GOT3 (cell line): ENCODE data around the gene MCCC1.
"Not testable (repeated sequence)": the region's sequence is repeated elsewhere in the genome, so short reads cannot be mapped to it uniquely, and the experiment has no call there.

ENCODE experiments used
- DNase-seq: peaks from one replicate; lab custom pipeline; 2025; ENCODE audit warnings: mixed read lengths; lab: John Stamatoyannopoulos, UW

MCCC1 gene

DNA sequence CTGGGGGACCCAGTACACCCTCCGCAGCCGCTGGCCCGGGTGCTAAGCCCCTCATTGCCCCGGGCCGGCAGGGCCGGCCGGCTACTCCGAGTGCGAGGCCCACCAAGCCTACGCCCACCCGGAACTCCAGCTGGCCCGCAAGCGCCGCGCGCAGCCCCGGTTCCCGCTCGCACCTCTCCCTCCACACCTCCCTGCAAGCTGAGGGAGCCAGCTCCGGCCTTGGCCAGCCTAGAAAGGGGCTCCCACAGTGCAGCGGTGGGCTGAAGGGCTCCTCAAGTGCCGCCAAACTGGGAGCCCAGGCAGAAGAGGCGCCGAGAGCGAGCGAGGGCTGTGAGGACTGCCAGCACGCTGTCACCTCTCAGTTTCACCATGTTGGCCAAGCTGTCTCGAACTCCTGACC, 4.7 kb upstream of the MCCC1 start:
- not testable (repeated sequence) for DNase-seq

DNA sequence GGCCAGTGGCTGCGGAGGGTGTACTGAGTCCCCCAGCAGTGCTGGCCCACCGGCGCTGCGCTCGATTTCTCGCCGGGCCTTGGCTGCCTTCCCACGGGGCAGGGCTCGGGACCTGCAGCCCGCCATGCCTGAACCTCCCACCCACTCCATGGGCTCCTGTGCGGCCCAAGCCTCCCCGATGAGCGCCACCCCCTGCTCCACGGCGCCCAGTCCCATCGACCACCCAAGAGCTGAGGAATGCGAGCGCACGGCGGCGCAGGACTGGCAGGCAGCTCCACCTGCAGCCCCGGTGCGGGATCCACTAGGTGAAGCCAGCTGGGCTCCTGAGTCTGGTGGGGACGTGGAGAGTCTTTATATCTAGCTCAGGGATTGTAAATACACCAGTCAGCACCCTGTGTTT, 1.7 kb upstream of the MCCC1 start:
- DNase-seq, result not testable (repeated sequence)

GRCh38 chr3:183100376-183100775, 1.1 kb upstream of the MCCC1 start:
- DNase-seq, result no peak

- no peak for DNase-seq
These were observed 525 bp upstream of the MCCC1 start for GRCh38 chr3:183099838-183100204.

GRCh38 chr3:183098536-183099025, 715 bp downstream of the MCCC1 start:
- DNase-seq, result no peak

DNA sequence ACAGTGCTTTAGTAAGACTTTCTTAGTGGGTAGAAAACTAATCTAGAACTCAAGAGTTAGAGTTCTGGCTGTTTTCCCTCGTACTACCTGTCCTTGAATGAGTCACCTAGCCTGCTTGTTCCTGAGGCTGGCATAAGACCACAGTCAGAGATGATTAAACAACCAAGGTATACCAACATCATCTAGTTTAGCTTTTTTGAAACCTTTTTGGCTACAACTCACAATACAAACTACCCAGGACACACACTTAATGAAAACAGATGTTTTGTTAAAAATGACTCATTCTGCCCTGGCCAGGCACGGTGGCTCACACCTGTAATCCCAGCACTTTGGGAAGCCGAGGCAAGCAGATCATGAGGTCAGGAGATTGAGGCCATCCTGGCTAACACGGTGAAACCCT, 4.6 kb downstream of the MCCC1 start:
- DNase-seq, result no peak

- no peak for DNase-seq
These were observed 7.0 kb downstream of the MCCC1 start for GRCh38 chr3:183092256-183092655.

GRCh38 chr3:183087184-183087583, 12.1 kb downstream of the MCCC1 start:
- no peak for DNase-seq

DNA sequence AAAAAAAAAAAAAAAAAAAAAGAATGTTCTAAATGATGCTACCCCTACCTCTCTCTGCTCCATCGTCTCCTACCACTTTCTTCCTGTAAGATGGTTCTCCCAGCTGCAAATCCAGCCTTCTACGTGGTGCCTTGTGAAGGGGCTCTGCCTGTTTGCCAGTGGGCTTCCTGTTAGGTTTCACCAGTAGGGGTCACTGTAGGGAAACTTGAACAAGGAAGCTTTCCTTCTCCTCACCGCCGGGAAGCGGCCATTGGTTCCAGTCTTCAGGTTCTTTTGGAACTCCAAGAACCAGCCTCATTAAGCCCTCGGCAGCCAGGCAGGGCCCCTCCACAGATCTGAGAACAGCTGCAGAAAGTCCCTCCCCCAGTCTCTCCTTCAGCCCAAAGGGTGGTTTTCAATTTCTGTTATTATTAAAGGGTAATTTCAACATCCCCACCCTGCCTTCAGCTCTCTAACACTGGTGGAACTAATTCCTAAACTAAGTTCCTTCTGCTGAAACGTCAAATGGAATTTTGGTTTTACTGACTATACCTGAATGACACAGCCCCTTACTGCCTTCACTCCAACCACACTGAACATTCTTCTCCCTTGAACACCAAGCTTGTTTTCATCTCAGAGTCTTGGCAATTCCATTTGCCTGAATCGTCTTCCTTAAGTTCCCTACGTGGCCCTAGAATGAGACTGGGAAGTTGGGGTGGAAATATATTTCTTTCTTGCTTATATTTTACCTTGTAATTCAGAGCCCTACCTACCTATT, 13.5 kb downstream of the MCCC1 start:
- DNase-seq, result no peak

GRCh38 chr3:183082355-183082915, 16.9 kb downstream of the MCCC1 start:
- no peak for DNase-seq

DNA sequence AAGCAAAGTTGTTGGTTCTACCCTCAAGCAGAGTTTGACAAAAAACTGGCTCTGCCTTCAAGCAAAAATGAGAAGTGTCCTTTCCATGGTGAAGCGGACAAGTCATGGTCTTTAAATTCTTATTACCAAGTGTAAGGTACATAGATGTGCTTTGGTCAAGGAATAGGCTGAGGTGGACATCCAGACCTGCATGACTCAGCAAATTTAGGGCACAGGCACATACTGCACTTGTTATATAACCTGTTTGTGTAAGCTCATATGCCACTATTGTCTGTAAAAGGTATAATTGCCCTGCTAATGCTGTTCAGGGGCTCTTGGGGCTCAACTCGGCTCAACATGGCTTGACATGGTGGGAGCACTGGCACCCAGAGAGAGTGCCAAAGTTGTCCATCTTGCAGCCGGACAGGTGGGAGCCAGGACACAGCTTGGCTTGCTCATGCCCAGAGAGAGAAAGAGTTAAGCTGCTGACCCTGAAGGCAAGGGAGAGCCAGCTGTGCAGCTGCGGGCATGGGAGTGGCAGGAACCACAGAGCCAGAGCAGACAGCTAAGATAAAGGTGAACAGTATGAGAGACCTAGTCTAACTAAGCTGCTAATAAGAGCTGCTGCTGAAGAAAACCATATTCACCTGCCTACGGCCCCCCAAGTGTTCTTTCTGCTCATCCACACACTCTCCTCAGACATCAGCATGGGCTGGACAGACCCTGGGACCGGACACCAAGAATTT, 17.7 kb downstream of the MCCC1 start:
- no peak for DNase-seq

GRCh38 chr3:183080628-183081027, 18.7 kb downstream of the MCCC1 start:
- DNase-seq, result no peak

DNA sequence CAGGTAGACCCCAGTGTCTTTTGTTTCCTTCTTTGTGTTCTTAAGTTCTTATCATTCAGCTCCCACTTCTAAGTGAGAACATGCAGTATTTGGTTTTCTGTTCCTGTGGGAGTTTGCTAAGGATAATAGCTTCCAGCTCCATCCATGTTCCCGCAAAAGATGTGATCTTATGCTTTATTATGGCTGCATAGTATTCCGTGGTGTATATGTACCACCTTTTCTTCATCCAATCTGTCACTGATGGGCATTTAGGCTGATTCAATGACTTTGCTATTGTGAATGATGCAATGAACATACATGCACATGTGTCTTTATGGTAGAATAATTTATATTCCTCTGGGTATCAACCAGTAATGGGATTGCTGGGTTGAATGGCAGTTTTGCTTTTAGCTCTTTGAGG, 24.4 kb downstream of the MCCC1 start:
- DNase-seq, result no peak

DNA sequence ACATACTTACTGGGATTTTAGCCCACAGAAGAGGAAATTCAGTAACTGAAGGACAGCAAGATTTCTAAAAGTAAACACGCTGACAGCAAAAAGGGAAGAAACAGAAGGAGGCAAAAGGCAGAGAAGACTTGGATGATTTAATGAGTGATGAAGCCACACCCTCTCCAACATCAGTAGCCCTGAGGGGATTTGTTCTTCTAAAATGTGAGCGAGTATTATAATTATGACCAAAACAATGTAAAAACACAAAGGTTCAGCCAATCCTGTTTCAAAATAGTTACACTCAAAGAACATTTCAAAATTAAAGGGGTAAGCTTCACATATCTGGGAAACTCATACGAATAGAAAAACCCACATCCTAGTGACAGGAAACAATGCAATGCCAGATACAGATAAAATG, 25.0 kb downstream of the MCCC1 start:
- DNase-seq, result no peak

- DNase-seq, result no peak
These were observed 25.5 kb downstream of the MCCC1 start for GRCh38 chr3:183073839-183074238.

- DNase-seq, result no peak
These were observed 28.4 kb downstream of the MCCC1 start for GRCh38 chr3:183070892-183071291.

DNA sequence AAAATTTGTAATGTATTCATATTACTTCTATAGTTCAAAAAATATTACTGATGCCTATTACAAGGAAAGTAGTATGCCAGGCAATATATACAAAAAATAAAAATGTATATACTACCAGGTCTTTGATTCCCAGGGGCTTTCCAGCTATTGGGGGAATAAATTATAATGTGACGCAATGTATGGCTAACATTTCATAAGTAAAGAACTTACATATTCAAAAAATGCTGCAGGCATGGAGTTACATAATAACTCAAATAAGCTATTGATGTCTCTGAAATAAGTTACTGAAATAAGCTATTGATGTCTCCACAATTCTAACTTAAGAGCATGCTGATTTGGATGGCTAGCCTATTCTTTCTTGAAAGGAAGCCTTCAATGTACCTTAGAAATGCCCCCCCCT, 30.2 kb downstream of the MCCC1 start:
- DNase-seq, result no peak

DNA sequence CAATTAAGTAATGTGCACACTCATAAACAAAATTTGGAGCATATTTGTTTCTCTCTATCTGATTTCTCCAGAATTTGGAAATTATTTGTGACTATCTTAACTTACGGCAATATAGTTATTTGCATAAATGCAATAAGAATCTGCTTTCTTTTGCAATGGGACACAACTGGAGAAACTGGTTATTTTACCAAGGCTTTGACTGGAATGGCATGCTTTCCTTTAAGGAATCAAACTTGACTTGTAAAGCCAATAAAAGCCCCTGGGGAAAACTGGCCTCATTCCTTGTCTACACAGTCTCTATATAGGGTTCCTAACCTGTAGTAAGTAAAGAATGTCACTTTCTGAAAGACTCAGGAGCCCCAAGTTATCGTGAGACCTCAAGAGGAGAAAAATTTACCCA, 32.4 kb downstream of the MCCC1 start:
- DNase-seq, result not testable (repeated sequence)

- no peak for DNase-seq
These were observed 34.8 kb downstream of the MCCC1 start for GRCh38 chr3:183064475-183064874.

DNA sequence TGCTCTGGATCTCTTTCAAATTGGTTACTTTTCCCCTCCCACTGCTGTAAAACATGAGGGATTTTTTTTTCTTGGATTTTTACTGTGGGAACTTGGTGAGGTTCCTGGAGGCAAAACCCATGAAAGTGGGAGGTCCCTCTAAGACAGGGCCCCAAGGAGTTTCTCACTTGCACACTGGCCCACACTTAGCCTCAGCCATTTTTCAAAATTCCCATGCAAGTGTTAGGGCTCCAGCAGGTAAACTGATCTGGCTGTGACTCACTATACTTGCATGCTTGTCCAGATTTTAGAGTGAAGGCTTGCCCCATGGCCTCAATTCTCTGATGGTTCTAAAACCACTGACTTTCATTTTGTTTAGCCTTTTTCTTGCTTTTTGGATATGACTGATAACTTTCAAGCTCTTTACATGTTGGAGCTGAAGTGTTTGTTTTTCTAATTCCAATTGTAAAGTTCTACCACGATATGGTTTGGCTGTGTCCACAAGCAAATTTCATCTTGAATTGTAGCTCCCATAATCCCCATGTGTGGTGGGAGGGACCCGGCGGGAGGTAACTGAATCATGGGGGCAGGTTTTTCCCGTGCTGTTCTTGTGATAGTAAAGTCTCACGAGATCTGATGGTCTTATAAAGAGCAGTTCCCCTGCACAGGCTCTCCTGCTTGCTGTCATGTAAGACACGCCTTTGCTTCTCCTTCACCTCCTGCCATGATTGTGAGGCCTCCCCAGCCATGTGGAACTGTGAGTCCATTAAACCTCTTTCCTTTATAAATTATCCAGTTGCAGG, 37.7 kb downstream of the MCCC1 start:
- no peak for DNase-seq

DNA sequence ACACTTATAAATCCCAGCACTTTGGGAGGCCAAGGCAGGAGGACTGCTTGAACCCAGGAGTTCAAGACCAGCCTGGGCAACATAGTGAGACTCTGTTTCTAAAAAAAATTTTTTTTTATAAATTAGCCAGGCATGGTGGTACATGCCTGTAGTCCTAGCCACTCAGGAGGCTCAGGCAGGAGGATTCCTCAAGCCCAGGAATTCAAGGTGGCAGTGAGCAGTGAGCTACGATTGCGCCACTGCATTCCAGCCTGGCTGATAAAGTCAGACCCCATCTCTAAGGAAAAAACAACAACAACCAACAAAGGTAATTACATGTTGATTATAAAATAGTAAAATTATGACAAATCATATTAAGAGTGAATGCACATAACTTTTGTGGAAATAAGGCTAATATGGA, 40.9 kb downstream of the MCCC1 start:
- DNase-seq, result no peak

- DNase-seq, result no peak
These were observed 48.6 kb downstream of the MCCC1 start for GRCh38 chr3:183050706-183051105.
